Ovary (tissue), 9 donors: Measurements from ENCODE around the gene PTPRA. TPM values are rescaled to one million over a fixed set of nuclear protein-coding genes. Genes with fewer than 3 reads are reported as not detected.
A peak's percentile ranks its signal among the peaks of the same experiment; 100 is the strongest.

Experiments
- DNase-seq, 5 donors: peaks; one replicate each; pipeline ENCODE4 v3.0.0-alpha.2; 2019 to 2020
- H3K27ac ChIP-seq, 2 donors: fragments of 200-600 bp; one replicate each; pipeline versions ENCODE4 v1.5.1 to v1.8.0; 2019 to 2022
- H3K27me3 ChIP-seq: fragments of 200-600 bp; one replicate; pipeline ENCODE4 v1.8.0; 2022
- H3K36me3 ChIP-seq: fragments of 200-600 bp; sonication (generic); one replicate; pipeline ENCODE4 v1.5.1; 2019
- H3K4me1 ChIP-seq: one replicate; pipeline ENCODE4 v1.8.1; 2013; ENCODE audit warnings: mild to moderate bottlenecking, moderate library complexity; ENCODE audit not compliant: insufficient read depth
- H3K4me3 ChIP-seq: fragments of 200-600 bp; sonication (generic); one replicate; pipeline ENCODE4 v1.5.1; 2017
- H3K9me3 ChIP-seq, 2 donors: fragments of 200-600 bp in 1 of 2; sonication (generic) in 1 of 2; one replicate each; pipeline versions ENCODE4 v1.5.1 to v1.8.1; 2013 to 2019; ENCODE audit warnings: mild to moderate bottlenecking in 1 of 2, moderate library complexity in 1 of 2
- CTCF ChIP-seq, 3 donors: fragments of 450-650 bp in 2 of 3; fragments of 200-600 bp in 1 of 3; IDR thresholded peaks; one replicate each; pipeline versions ENCODE4 v1.5.1 to v1.8.0; 2016 to 2022; ENCODE audit warnings: antibody characterized with exemption in 3 of 3, mild to moderate bottlenecking in 1 of 3
- EP300 ChIP-seq: sonication (generic); formaldehyde crosslinking; IDR thresholded peaks from one replicate; pipeline ENCODE4 v1.6.1; 2017; ENCODE audit warnings: antibody characterized with exemption
- POLR2A ChIP-seq: fragments of 450-650 bp; IDR thresholded peaks from one replicate; pipeline ENCODE4 v1.6.1; 2017; ENCODE audit warnings: antibody characterized with exemption, mild to moderate bottlenecking, moderate library complexity
- whole genome bisulfite sequencing, 3 donors: extraction: QIAGEN DNeasy Blood & Tissue Kit in 1 of 3; methylation state at CpG; one replicate each; pipeline versions ENCODE4 v1.1.5 to v1.1.7; 2013 to 2017; 5-methylcytosine and 5-hydroxymethylcytosine counted together
- intact Hi-C, 4 donors: fragments of 100-400 bp; cut with DNase I; formaldehyde crosslinking; loops; one replicate each; pipeline versions ENCODE4 v1.11.0 to v1.15.1; 2022 to 2023
- polyA plus RNA-seq, 2 donors: library from polyadenylated mRNA; stranded (reverse); fragments of 200-250 nt in 1 of 2; fragments of 350-450 nt in 1 of 2; fragmentation: Illumina TruSeq in 1 of 2; extraction: RNeasy Lipid Tissue Mini Kit (QIAGEN cat#74804) in 1 of 2; gene quantifications; one replicate each; pipeline ENCODE4 v1.2.3, GENCODE V29; 2013 to 2014
- total RNA-seq, 7 donors: library from RNA; depleted of rRNA in 2 of 7; stranded (reverse); fragments of >200 nt in 2 of 7; fragmentation: NEBNext Ultra II Directional in 3 of 7; extraction: Animal tissue kit (Norgen Biotek cat#: 25700) in 3 of 7; gene quantifications; one replicate each; pipeline versions ENCODE4 v1.1.0 to v1.2.4, GENCODE V29; 2016 to 2023
- donor health status: DM: no; HTN: no; CAD: no; lungs with moderate emphysema.
- donor health status: DM: no; HTN: no; CAD: no.
- donor health status: Bipolar disorder and iron deficiency.
- donor health status: DM: yes; HTN: yes; CAD: no.
- donor health status: DM: no; HTN: no; CAD: no.
- donor health status: DM: yes; HTN: yes; CAD: no.

PTPRA gene
- total and polyA plus RNA-seq, 9 donors: 40.7 to 178 (median 71.8) TPM

- Histone ChIP-seq H3K4me3 (no peak overlapping the region), H3K9me3 (no peaks in the 10 kb centered on the region), H3K27me3 (no peaks in the 10 kb centered on the region), H3K27ac (no peak overlapping the region), H3K36me3 (no peaks in the 10 kb centered on the region), H3K4me1 (peaks cover 4% of the 10 kb centered on the region)
- intact Hi-C loops: no loop called here
- peak in 1 of 5 donors; percentile 5 for DNase-seq
- WGBS, 3 donors: 83 to 92% (median 89%) methylated on average over 6 of the region's 6 CpGs
- TF ChIP-seq EP300: no peak
- no peak for TF ChIP-seq POLR2A
- TF ChIP-seq CTCF (IDR thresholded peaks at IDR 0.05): no peak
These were observed 35.9 kb upstream of the PTPRA start for GRCh38 chr20:2837221-2837960.

- peak in 1 of 5 donors; percentile 21 for DNase-seq
- intact Hi-C loops: no loop called here
- no peaks in the 10 kb centered on the region for H3K36me3 ChIP-seq
- TF ChIP-seq EP300: no peak
- TF ChIP-seq POLR2A: no peak
- no peak for TF ChIP-seq CTCF (IDR thresholded peaks at IDR 0.05)
- H3K4me1 ChIP-seq: peaks cover 4% of the 10 kb centered on the region
- 95 to 97% (median 95%) methylated on average over 19 of the region's 19 CpGs for WGBS, 3 donors
- no peaks in the 10 kb centered on the region for H3K27me3 ChIP-seq
- no peak overlapping the region for H3K27ac ChIP-seq
- no peak overlapping the region for H3K4me3 ChIP-seq
- H3K9me3 ChIP-seq: no peaks in the 10 kb centered on the region
These were observed 35.0 kb upstream of the PTPRA start for GRCh38 chr20:2838170-2838797.

GRCh38 chr20:2838847-2839671 is 34.2 kb upstream of the PTPRA start:
- DNase-seq: no peak
- Histone ChIP-seq H3K4me3 (no peak overlapping the region), H3K27me3 (no peaks in the 10 kb centered on the region), H3K27ac (no peak overlapping the region), H3K4me1 (peaks cover 4% of the 10 kb centered on the region), H3K36me3 (no peaks in the 10 kb centered on the region), H3K9me3 (no peaks in the 10 kb centered on the region)
- intact Hi-C loops: no loop called here
- no peak for TF ChIP-seq POLR2A
- TF ChIP-seq CTCF (IDR thresholded peaks at IDR 0.05): no peak
- TF ChIP-seq EP300: no peak
- WGBS, 3 donors: 94 to 95% (median 94%) methylated on average over 15 of the region's 15 CpGs

- 79 to 81% (median 81%) methylated on average over 20 to 21 of the region's 21 CpGs for WGBS, 3 donors
These were observed 33.5 kb upstream of the PTPRA start for GRCh38 chr20:2839732-2840137.

More at GRCh38 chr20:2839732-2840137, 33.5 kb upstream of the PTPRA start:
- Histone ChIP-seq H3K9me3 (no peaks in the 10 kb centered on the region), H3K27ac (peak overlapping the region; percentile 69 to 84), H3K36me3 (no peaks in the 10 kb centered on the region), H3K27me3 (no peaks in the 10 kb centered on the region), H3K4me1 (peaks cover 4% of the 10 kb centered on the region), H3K4me3 (peak overlapping the region; percentile 99)
- DNase-seq: peak in 1 of 5 donors; percentile 72
- no peak for TF ChIP-seq CTCF (IDR thresholded peaks at IDR 0.05)
- TF ChIP-seq EP300: no peak
- no peak for TF ChIP-seq POLR2A
- intact Hi-C loops: loop anchor here in 2 of 4 donors (5.0 to 10.0 kb wide), 2 partner anchors 82 to 145 kb away; partner anchors contain the start of gene EBF4 (in 1 of the 2)
